Keratinocyte (primary cell): ENCODE results near the gene CFAP77. TPM values are rescaled to one million over a fixed set of nuclear protein-coding genes. Genes with fewer than 3 reads are reported as not detected.

Experiments used
- DNase-seq: peaks from one replicate; pipeline ENCODE4 v3.0.0-alpha.2; 2011; ENCODE audit warnings: low read depth, missing footprints, low spot score
- FAIRE-seq: peaks from 2 replicates; lab custom pipeline; 2011; peaks lifted over from hg19 to GRCh38; lab: Jason Lieb, UNC
- H2AFZ ChIP-seq: 2 replicates; pipeline ENCODE4 v1.6.0; 2012; ENCODE audit warnings: low read length, control low read depth, inconsistent platforms; ENCODE audit not compliant: control insufficient read depth
- H3K27ac ChIP-seq: 2 replicates; pipeline ENCODE4 v1.5.1; 2011; ENCODE audit warnings: low read length; ENCODE audit not compliant: control insufficient read depth, insufficient read depth
- H3K27me3 ChIP-seq: 3 replicates; pipeline ENCODE4 v1.6.0; 2011; ENCODE audit warnings: low read length; ENCODE audit not compliant: control insufficient read depth, insufficient read depth; ENCODE audit errors: extremely low read depth
- H3K36me3 ChIP-seq, 2 experiments: 2 replicates in 1 of 2; 3 replicates in 1 of 2; pipeline ENCODE4 v1.5.1; 2011; ENCODE audit warnings: low read length in 2 of 2, mild to moderate bottlenecking in 1 of 2; ENCODE audit not compliant: control insufficient read depth in 2 of 2, insufficient read depth in 2 of 2; ENCODE audit errors: extremely low read depth in 1 of 2
- H3K4me1 ChIP-seq: 3 replicates; pipeline ENCODE4 v1.5.1; 2011; ENCODE audit warnings: low read length; ENCODE audit not compliant: control insufficient read depth, insufficient read depth; ENCODE audit errors: extremely low read depth
- H3K4me2 ChIP-seq: 3 replicates; pipeline ENCODE4 v1.6.0; 2011; ENCODE audit warnings: low read depth, low read length; ENCODE audit not compliant: control insufficient read depth, insufficient read depth; ENCODE audit errors: extremely low read depth
- H3K4me3 ChIP-seq, 3 experiments: fragments of 200-600 bp in 1 of 3; sonication (generic) in 1 of 3; 2 replicates in 2 of 3; 3 replicates in 1 of 3; pipeline ENCODE4 v1.5.1; 2011 to 2016; ENCODE audit warnings: low read length in 3 of 3, mild to moderate bottlenecking in 3 of 3, control low read depth in 2 of 3, inconsistent platforms in 1 of 3, low read depth in 1 of 3, mixed read lengths in 1 of 3, mixed run types in 1 of 3, moderate library complexity in 1 of 3; ENCODE audit not compliant: control insufficient read depth in 2 of 3, insufficient read depth in 2 of 3; ENCODE audit errors: extremely low read depth in 1 of 3
- H3K79me2 ChIP-seq: 2 replicates; pipeline ENCODE4 v1.6.0; 2012; ENCODE audit warnings: low read length; ENCODE audit not compliant: control insufficient read depth, insufficient read depth
- H3K9ac ChIP-seq: 3 replicates; pipeline ENCODE4 v1.6.0; 2011; ENCODE audit warnings: low read length; ENCODE audit not compliant: control insufficient read depth, insufficient read depth; ENCODE audit errors: extremely low read depth
- H3K9me1 ChIP-seq: 3 replicates; pipeline ENCODE4 v1.6.0; 2011; ENCODE audit warnings: low read length; ENCODE audit not compliant: control insufficient read depth, insufficient read depth; ENCODE audit errors: extremely low read depth
- H3K9me3 ChIP-seq: 2 replicates; pipeline ENCODE4 v1.5.1; 2012; ENCODE audit warnings: low read depth, low read length; ENCODE audit not compliant: control insufficient read depth
- H4K20me1 ChIP-seq: 3 replicates; pipeline ENCODE4 v1.6.0; 2011; ENCODE audit warnings: low read length; ENCODE audit not compliant: control insufficient read depth, insufficient read depth; ENCODE audit errors: extremely low read depth
- CTCF ChIP-seq, 3 experiments: IDR thresholded peaks in 1 of 3; conservative IDR thresholded peaks in 1 of 3; optimal IDR thresholded peaks in 1 of 3; 2 replicates in 2 of 3; 3 replicates in 1 of 3; pipeline versions ENCODE3 to v1.5.1; 2011; ENCODE audit warnings: low read length in 3 of 3, mild to moderate bottlenecking in 3 of 3, moderate library complexity in 2 of 3, control low read depth in 1 of 3, inconsistent platforms in 1 of 3; ENCODE audit not compliant: insufficient read depth in 2 of 3; ENCODE audit errors: extremely low read depth in 1 of 3
- EZH2 ChIP-seq: IDR thresholded peaks from one replicate; pipeline ENCODE4 v1.6.1; 2012; ENCODE audit warnings: inconsistent platforms, mild to moderate bottlenecking, low read length, moderate library complexity
- dilution Hi-C: fragments of 300-500 bp; cut with MboI; formaldehyde crosslinking; loops from one replicate; pipeline ENCODE4 v1.7.0; 2020; ENCODE audit warnings: low sequenced_read_pairs; ENCODE audit not compliant: extremely low pct_ligation_motif_present
- polyA plus RNA-seq, 5 experiments: library from polyadenylated mRNA; depleted of rRNA in 3 of 5; stranded (reverse) in 3 of 5; stranded (forward) in 1 of 5; unstranded in 1 of 5; fragments of >200 nt; gene quantifications; 1 replicate in 1 of 5; 2 replicates in 3 of 5; 3 replicates in 1 of 5; pipeline versions ENCODE4 v1.2.1 to v1.2.3, GENCODE V29; 2011 to 2012; ENCODE audit warnings: missing spikeins in 2 of 5, low read depth in 1 of 5, low replicate concordance in 1 of 5

The CFAP77 gene
- polyA plus RNA-seq, 1 donor (not counting 4 experiments of a cell fraction or from before 2014, with no cell fraction given), result not detected

GRCh38 chr9:132446887-132447286, 36.9 kb downstream of the CFAP77 start:
- dilution Hi-C loops, result no loop called here
- no peaks in the 10 kb centered on the region for H3K4me1 ChIP-seq
- no peak for TF ChIP-seq EZH2
- no peak overlapping the region for H3K9ac ChIP-seq
- H3K79me2 ChIP-seq, result no peaks in the 10 kb centered on the region
- no peak overlapping the region for H3K4me2 ChIP-seq
- H2AFZ ChIP-seq, result no peak overlapping the region
- no peak overlapping the region for H3K4me3 ChIP-seq
- no peaks in the 10 kb centered on the region for H4K20me1 ChIP-seq
- H3K27me3 ChIP-seq, result peaks cover 6% of the 10 kb centered on the region
- no peak for DNase-seq
- H3K9me3 ChIP-seq, result no peaks in the 10 kb centered on the region
- H3K27ac ChIP-seq, result no peak overlapping the region
- H3K36me3 ChIP-seq, result no peaks in the 10 kb centered on the region
- FAIRE-seq, result no peak
- no peaks in the 10 kb centered on the region for H3K9me1 ChIP-seq

- no peak for FAIRE-seq
- H3K36me3 ChIP-seq, result no peaks in the 10 kb centered on the region
- no peaks in the 10 kb centered on the region for H3K9me3 ChIP-seq
- H3K4me2 ChIP-seq, result no peak overlapping the region
- H2AFZ ChIP-seq, result no peak overlapping the region
- peaks cover 4% of the 10 kb centered on the region for H3K27me3 ChIP-seq
- no peak overlapping the region for H3K9ac ChIP-seq
- dilution Hi-C loops, result no loop called here
- H3K9me1 ChIP-seq, result no peaks in the 10 kb centered on the region
- H3K4me1 ChIP-seq, result no peaks in the 10 kb centered on the region
- H3K4me3 ChIP-seq, result no peak overlapping the region
- H4K20me1 ChIP-seq, result no peaks in the 10 kb centered on the region
- H3K27ac ChIP-seq, result no peak overlapping the region
- no peak for DNase-seq
- TF ChIP-seq EZH2 (no peak), CTCF (optimal IDR thresholded peaks at IDR 0.05 in 1 of 3, IDR thresholded peaks at IDR 0.05 in 1 of 3, conservative IDR thresholded peaks at IDR 0.05 in 1 of 3; ENCODE audit: extremely low read depth in 1 of 3, insufficient read depth in 2 of 3, low read length in 3 of 3) (peak in 1 of 3 experiments; percentile 16)
- H3K79me2 ChIP-seq, result no peaks in the 10 kb centered on the region
These were observed 37.3 kb downstream of the CFAP77 start for GRCh38 chr9:132447346-132447745.

GRCh38 chr9:132447902-132448301, 37.9 kb downstream of the CFAP77 start:
- Histone ChIP-seq H3K4me1 (no peaks in the 10 kb centered on the region), H3K27ac (no peak overlapping the region), H3K27me3 (peaks cover 4% of the 10 kb centered on the region), H3K36me3 (no peaks in the 10 kb centered on the region), H3K79me2 (no peaks in the 10 kb centered on the region), H2AFZ (no peak overlapping the region), H3K4me2 (no peak overlapping the region), H3K4me3 (no peak overlapping the region), H4K20me1 (no peaks in the 10 kb centered on the region), H3K9me1 (no peaks in the 10 kb centered on the region), H3K9ac (no peak overlapping the region), H3K9me3 (no peaks in the 10 kb centered on the region)
- no peak for FAIRE-seq
- DNase-seq, result no peak
- TF ChIP-seq CTCF (optimal IDR thresholded peaks at IDR 0.05 in 1 of 3, IDR thresholded peaks at IDR 0.05 in 1 of 3, conservative IDR thresholded peaks at IDR 0.05 in 1 of 3; ENCODE audit: extremely low read depth in 1 of 3, insufficient read depth in 2 of 3, low read length in 3 of 3), result no peak
- TF ChIP-seq EZH2, result no peak
- dilution Hi-C loops, result no loop called here
